ENCODE measurements around the gene RBBP9. TPM values are rescaled to one million over a fixed set of nuclear protein-coding genes. Genes with fewer than 3 reads are reported as not detected.
A peak's percentile ranks its signal among the peaks of the same experiment; 100 is the strongest.

Gene RBBP9
- total and polyA plus RNA-seq, 8 donors = 2.1 to 7.3 (median 5.7) TPM

- no peak for TF ChIP-seq CTCF (IDR thresholded peaks at IDR 0.05)
- Histone ChIP-seq H3K9me3 (no peaks in the 10 kb centered on the region), H3K27ac (no peak overlapping the region), H3K36me3 (peaks cover 3 to 28% (median 16%) of the 10 kb centered on the region in 3 donors), H3K4me1 (no peaks in the 10 kb centered on the region), H3K27me3 (no peaks in the 10 kb centered on the region), H3K4me3 (no peak overlapping the region)
- FAIRE-seq (no peak), ATAC-seq (no peak), DNase-seq (no peak)
- intact Hi-C loops (cut with DNase I) = no loop called here
- 100% methylated on average over 2 of the region's 2 CpGs for WGBS, 2 donors
Measured at GRCh38 chr20:18537651-18538050, 40.6 kb upstream of the RBBP9 start.

GRCh38 chr20:18533978-18534644 is 37.1 kb upstream of the RBBP9 start:
- WGBS, 2 donors = 63 to 69% methylated on average over 6 of the region's 6 CpGs
- intact Hi-C loops (cut with DNase I) = no loop called here
- Histone ChIP-seq H3K27ac (no peak overlapping the region), H3K36me3 (peaks cover 8 to 58% (median 31%) of the 10 kb centered on the region in 3 donors), H3K27me3 (no peaks in the 10 kb centered on the region), H3K4me3 (no peak overlapping the region), H3K9me3 (no peaks in the 10 kb centered on the region), H3K4me1 (no peaks in the 10 kb centered on the region)
- FAIRE-seq (no peak), DNase-seq (no peak), ATAC-seq (peak in 1 of 4 donors; percentile 46)
- TF ChIP-seq CTCF (IDR thresholded peaks at IDR 0.05) = no peak

DNA sequence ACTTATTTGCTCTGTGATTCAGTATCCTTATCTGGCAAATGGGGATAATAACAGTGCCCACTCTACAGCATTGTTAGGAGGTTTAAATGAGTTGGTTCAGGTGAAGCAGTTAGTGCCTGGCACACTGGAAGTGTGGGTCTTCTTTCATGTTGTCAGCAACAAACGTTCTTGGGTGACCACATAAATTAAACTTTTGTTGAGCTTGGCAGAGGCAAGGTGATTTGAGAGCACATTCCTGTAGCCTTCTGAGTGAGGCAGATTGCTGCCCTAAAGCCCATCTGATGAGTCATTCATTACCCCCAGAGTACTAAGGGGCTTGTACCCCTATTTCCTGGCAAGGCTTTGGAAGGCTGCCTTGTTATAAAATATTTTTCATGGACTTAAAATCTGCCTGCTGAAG is 36.5 kb upstream of the RBBP9 start:
- DNase-seq (no peak), FAIRE-seq (no peak), ATAC-seq (no peak)
- H3K27ac ChIP-seq = no peak overlapping the region
- WGBS, 2 donors = 29 to 38% methylated on average over 1 of the region's 1 CpG
- H3K27me3 ChIP-seq = no peaks in the 10 kb centered on the region
- no peaks in the 10 kb centered on the region for H3K4me1 ChIP-seq
- TF ChIP-seq CTCF (IDR thresholded peaks at IDR 0.05) = no peak
- no peaks in the 10 kb centered on the region for H3K9me3 ChIP-seq
- no peak overlapping the region for H3K4me3 ChIP-seq
- intact Hi-C loops (cut with DNase I) = no loop called here
- H3K36me3 ChIP-seq = peaks cover 8 to 64% (median 31%) of the 10 kb centered on the region in 3 donors

- TF ChIP-seq CTCF (IDR thresholded peaks at IDR 0.05) = no peak
- no peak overlapping the region for H3K27ac ChIP-seq
- H3K9me3 ChIP-seq = no peaks in the 10 kb centered on the region
- H3K36me3 ChIP-seq = peaks cover 8 to 73% (median 37%) of the 10 kb centered on the region in 3 donors
- 83 to 89% methylated on average over 6 of the region's 6 CpGs for WGBS, 2 donors
- H3K4me3 ChIP-seq = no peak overlapping the region
- no peaks in the 10 kb centered on the region for H3K4me1 ChIP-seq
- H3K27me3 ChIP-seq = no peaks in the 10 kb centered on the region
- ATAC-seq (no peak), DNase-seq (no peak), FAIRE-seq (no peak)
- intact Hi-C loops (cut with DNase I) = no loop called here
Measured at GRCh38 chr20:18532626-18533025, 35.6 kb upstream of the RBBP9 start.

DNA sequence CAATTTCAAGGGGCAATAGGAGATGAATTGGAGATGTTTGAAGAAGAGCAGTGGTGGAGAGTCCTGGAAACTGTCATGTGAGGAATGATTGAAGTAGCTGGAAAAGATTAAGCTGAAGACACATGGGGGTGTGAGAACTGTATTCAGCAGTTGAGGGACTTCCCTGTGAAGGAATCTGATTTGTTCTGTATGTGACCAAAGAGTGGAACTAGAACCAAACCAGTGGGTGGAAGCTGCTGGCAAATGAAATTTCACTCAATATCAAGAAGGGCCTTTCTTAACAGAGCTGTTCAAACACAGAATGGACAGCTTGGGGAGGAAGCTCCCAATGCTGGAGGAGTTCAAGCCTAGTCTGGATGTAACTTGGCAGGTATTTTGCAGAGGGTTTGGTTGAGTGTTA is 32.0 kb upstream of the RBBP9 start:
- intact Hi-C loops (cut with DNase I) = no loop called here
- ATAC-seq = no peak
- H3K36me3 ChIP-seq = peaks cover 5 to 96% (median 53%) of the 10 kb centered on the region in 3 donors
- H3K27me3 ChIP-seq = no peaks in the 10 kb centered on the region
- H3K27ac ChIP-seq = no peak overlapping the region
- no peak for FAIRE-seq
- TF ChIP-seq CTCF (IDR thresholded peaks at IDR 0.05) = no peak
- no peaks in the 10 kb centered on the region for H3K4me1 ChIP-seq
- no peak overlapping the region for H3K4me3 ChIP-seq
- DNase-seq = no peak
- no peaks in the 10 kb centered on the region for H3K9me3 ChIP-seq
